Immature natural killer cell (primary cell): ENCODE measurements around the gene C6orf163. TPM values are rescaled to one million over a fixed set of nuclear protein-coding genes. Genes with fewer than 3 reads are reported as not detected.

ENCODE experiments used
- DNase-seq, 3 donors: peaks; one replicate each; pipeline ENCODE4 v3.0.0; 2022; ENCODE audit warnings: mixed read lengths in 1 of 3
- H3K27ac Mint-ChIP-seq, 6 donors: one replicate each; pipeline ENCODE4 v1.8.0; 2020; ENCODE audit warnings: mixed read lengths in 6 of 6, mild to moderate bottlenecking in 5 of 6, inconsistent platforms in 4 of 6, moderate library complexity in 3 of 6
- H3K27me3 Mint-ChIP-seq, 3 donors: one replicate each; pipeline ENCODE4 v1.8.0; 2020 to 2021; ENCODE audit warnings: low read depth in 3 of 3, mild to moderate bottlenecking in 3 of 3, mixed read lengths in 3 of 3, moderate library complexity in 3 of 3, inconsistent platforms in 1 of 3
- H3K36me3 Mint-ChIP-seq, 3 donors: one replicate each; pipeline ENCODE4 v1.8.0; 2020; ENCODE audit warnings: mixed read lengths in 3 of 3, inconsistent platforms in 2 of 3, mild to moderate bottlenecking in 2 of 3
- H3K4me1 Mint-ChIP-seq, 2 donors: one replicate each; pipeline ENCODE4 v1.8.0; 2020; ENCODE audit warnings: inconsistent platforms in 2 of 2, mild to moderate bottlenecking in 2 of 2, mixed read lengths in 2 of 2, moderate library complexity in 1 of 2
- H3K4me3 Mint-ChIP-seq, 5 donors: one replicate each; pipeline ENCODE4 v1.8.0; 2020; ENCODE audit warnings: mild to moderate bottlenecking in 5 of 5, mixed read lengths in 5 of 5, inconsistent platforms in 3 of 5, moderate library complexity in 3 of 5
- H3K9me3 Mint-ChIP-seq, 6 donors: one replicate each; pipeline ENCODE4 v1.8.0; 2020; ENCODE audit warnings: mild to moderate bottlenecking in 6 of 6, mixed read lengths in 6 of 6, inconsistent platforms in 4 of 6, moderate library complexity in 3 of 6
- polyA plus RNA-seq, 3 donors: library from polyadenylated mRNA; unstranded; fragments of 300-500 nt; fragmentation: Illumina TruSeq; gene quantifications; one replicate each; pipeline ENCODE4 v1.2.3, GENCODE V29; 2021

Gene C6orf163
- polyA plus RNA-seq, 3 donors from 2014 or later: 0.20 to 0.42 TPM; not detected in 1

DNA sequence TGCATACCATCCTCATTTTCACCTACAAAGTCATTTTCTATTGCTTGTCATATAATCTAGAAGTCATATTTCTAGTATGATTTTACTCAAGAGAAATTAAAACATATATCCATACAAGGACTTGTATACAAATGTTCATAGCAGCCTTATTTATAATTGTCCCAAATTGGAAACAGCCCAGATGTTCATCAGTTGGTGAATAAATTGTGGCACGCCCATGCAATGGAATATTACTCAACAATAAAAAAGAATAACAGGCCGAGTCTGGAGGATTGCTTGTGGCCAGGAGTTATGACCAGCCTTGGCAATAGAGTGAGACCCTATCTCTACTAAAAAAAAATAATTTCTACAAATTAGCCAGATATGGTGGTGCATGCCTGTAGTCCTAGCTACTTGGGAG is 28.8 kb downstream of the C6orf163 start:
- peaks cover 0 to 9% (median 0%) of the 10 kb centered on the region in 3 donors for H3K36me3 Mint-ChIP-seq
- H3K4me1 Mint-ChIP-seq: no peaks in the 10 kb centered on the region
- no peak for DNase-seq
- no peaks in the 10 kb centered on the region for H3K27me3 Mint-ChIP-seq
- no peak overlapping the region for H3K27ac Mint-ChIP-seq
- no peak overlapping the region for H3K4me3 Mint-ChIP-seq
- no peaks in the 10 kb centered on the region for H3K9me3 Mint-ChIP-seq

DNA sequence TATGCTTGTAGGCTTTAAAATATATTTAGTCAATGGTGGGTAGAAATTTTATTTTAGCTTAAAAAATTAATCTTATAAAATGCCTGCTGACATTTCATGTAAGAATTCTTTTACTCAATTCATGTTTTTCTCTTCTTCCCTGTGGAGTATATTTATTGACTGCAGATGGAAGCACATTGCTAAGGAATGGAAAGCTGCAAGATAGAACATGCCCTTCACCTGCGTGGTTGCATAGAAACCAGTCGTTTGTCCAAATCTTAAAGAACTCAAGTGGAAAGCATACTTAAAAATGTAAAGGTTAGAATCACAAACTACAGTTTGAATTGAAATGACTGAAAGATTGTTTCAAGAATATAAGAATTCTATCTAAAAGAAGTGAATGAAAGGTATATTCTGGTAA is 30.7 kb downstream of the C6orf163 start:
- peaks cover 0 to 3% (median 0%) of the 10 kb centered on the region in 3 donors for H3K27me3 Mint-ChIP-seq
- H3K4me1 Mint-ChIP-seq: no peaks in the 10 kb centered on the region
- DNase-seq: no peak
- H3K36me3 Mint-ChIP-seq: peaks cover 0 to 3% (median 0%) of the 10 kb centered on the region in 3 donors
- no peak overlapping the region for H3K27ac Mint-ChIP-seq
- no peaks in the 10 kb centered on the region for H3K9me3 Mint-ChIP-seq
- no peak overlapping the region for H3K4me3 Mint-ChIP-seq

DNA sequence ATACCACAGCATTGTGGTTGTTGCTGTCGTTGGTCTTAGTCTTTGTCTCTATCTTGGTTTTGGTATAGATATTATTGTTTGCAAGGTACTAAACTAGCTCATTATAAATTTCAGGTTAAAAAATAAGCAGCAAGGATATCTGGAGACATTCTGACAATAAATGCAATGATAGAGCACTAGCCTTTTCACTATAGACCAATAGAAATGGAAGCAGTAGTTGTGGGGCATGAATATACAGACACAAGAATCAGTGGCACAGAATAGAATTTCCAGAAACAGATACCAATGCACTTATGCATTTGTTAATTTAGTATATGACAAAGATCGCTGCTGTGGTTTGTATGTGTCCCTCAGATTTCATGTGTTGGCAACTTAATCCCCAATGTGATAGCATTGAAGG is 32.0 kb downstream of the C6orf163 start:
- no peaks in the 10 kb centered on the region for H3K36me3 Mint-ChIP-seq
- H3K9me3 Mint-ChIP-seq: no peaks in the 10 kb centered on the region
- no peaks in the 10 kb centered on the region for H3K4me1 Mint-ChIP-seq
- H3K27ac Mint-ChIP-seq: no peak overlapping the region
- H3K27me3 Mint-ChIP-seq: peaks cover 0 to 3% (median 0%) of the 10 kb centered on the region in 3 donors
- DNase-seq: no peak
- H3K4me3 Mint-ChIP-seq: no peak overlapping the region

DNA sequence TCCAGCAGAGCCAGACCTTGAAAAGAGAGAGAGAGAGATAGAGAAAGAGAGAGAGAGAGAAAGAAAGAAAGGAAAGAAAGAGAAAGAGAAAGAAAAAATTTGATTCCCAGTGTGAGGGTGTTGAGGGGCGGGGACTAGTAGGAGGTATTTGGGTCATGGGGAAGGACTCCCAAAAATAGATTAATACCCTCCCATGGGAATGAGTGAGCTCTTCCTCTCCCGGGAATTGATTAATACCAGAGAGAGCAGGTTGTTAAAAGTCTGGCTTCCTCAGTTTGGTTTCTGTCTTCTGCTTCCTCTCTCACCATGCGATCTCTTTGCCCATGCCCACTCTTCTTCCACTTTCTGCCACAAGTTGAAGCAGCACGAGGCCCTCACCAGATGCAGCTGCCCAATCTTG is 34.3 kb downstream of the C6orf163 start:
- Mint-ChIP-seq H3K36me3 (no peaks in the 10 kb centered on the region), H3K4me1 (no peaks in the 10 kb centered on the region), H3K4me3 (no peak overlapping the region), H3K27ac (peak overlapping the region in 1 of 6 donors; percentile 74), H3K27me3 (peaks cover 0 to 3% (median 0%) of the 10 kb centered on the region in 3 donors), H3K9me3 (no peaks in the 10 kb centered on the region)
- no peak for DNase-seq

DNA sequence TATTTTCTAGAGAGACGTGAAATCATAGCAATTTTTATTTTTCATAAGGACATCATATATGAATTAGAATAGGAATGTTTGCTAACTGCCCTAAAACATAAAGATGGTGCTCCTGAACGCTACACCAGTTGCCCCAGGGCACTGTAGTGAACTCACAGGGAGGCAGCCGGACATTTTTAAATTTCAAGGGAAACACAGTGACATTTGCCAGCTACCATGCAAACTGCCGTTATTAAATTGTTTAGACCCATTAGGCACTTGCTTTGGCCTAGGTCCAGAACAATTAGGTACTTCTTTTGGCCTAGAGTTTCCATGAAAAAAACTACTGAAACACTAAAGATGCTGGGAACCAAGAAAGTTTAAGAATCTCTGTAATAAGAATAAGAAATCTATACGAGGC is 38.2 kb downstream of the C6orf163 start:
- Mint-ChIP-seq H3K27me3 (peaks cover 0 to 6% (median 0%) of the 10 kb centered on the region in 3 donors), H3K27ac (no peak overlapping the region), H3K36me3 (no peaks in the 10 kb centered on the region), H3K4me3 (no peak overlapping the region), H3K4me1 (no peaks in the 10 kb centered on the region), H3K9me3 (no peaks in the 10 kb centered on the region)
- DNase-seq: no peak

DNA sequence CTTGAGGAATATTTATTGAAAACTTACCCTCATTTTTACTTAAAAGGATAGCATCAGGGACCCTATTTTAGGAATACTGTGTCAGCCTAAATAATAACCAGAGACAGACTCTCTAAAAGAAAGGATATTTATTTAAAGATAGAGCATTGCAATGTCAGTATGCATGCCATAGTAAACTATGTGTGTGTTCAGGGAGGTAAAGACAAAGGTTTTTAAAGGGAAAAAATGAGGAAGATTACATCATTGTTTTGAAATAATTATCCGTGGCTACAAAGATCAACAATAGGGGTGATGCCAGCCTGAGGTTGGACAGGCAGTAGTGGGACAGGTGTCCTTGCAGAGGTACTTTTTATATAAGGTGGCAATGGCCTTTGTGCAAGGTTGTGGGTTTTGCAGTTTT is 39.4 kb downstream of the C6orf163 start:
- Mint-ChIP-seq H3K27ac (no peak overlapping the region), H3K9me3 (no peaks in the 10 kb centered on the region), H3K27me3 (peaks cover 0 to 6% (median 0%) of the 10 kb centered on the region in 3 donors), H3K36me3 (no peaks in the 10 kb centered on the region), H3K4me1 (no peaks in the 10 kb centered on the region), H3K4me3 (no peak overlapping the region)
- DNase-seq: no peak

DNA sequence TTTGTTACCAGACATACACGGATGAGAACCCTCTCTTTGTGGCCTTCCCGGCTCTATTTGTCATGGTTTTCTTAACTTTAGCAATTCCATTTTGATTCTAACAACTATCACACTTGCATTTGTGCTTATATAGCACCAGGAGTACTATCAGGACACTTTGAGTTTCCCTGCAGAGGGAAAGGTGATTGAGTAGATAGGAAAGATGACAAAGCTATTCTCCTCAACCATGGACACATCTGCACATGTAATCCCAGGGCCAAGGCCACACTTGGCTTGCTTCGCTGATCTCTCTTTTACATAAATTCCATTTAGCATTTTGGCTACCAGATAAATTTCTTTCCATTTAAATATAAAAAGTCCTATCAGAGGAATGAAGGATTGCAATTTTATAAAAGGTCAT is 39.8 kb downstream of the C6orf163 start:
- no peak overlapping the region for H3K4me3 Mint-ChIP-seq
- H3K4me1 Mint-ChIP-seq: no peaks in the 10 kb centered on the region
- no peak for DNase-seq
- H3K36me3 Mint-ChIP-seq: no peaks in the 10 kb centered on the region
- H3K9me3 Mint-ChIP-seq: no peaks in the 10 kb centered on the region
- no peak overlapping the region for H3K27ac Mint-ChIP-seq
- H3K27me3 Mint-ChIP-seq: peaks cover 0 to 6% (median 0%) of the 10 kb centered on the region in 3 donors

DNA sequence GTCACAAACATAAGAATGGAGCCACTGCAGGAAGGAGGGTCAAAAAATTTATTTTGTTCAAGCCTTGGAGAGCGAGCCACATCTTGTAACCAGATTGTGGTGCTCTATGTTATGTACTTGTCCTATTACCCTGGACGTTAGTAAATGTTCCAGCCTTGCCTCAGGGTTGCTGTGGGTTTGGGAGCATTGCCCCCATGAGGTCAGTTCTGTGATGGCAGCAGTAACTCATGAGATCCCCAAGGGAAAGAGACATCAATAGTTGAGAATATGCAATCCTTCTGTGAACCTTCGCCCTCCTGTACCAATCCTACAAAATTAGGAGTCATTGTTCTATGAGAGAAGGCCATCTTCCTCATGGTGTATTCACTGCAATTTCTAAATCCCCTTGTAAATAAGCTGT is 46.7 kb downstream of the C6orf163 start:
- Mint-ChIP-seq H3K4me3 (no peak overlapping the region), H3K27me3 (peaks cover 0 to 3% (median 0%) of the 10 kb centered on the region in 3 donors), H3K9me3 (no peaks in the 10 kb centered on the region), H3K4me1 (peaks cover 0 to 4% of the 10 kb centered on the region in 2 donors), H3K36me3 (no peaks in the 10 kb centered on the region), H3K27ac (no peak overlapping the region)
- DNase-seq: no peak

DNA sequence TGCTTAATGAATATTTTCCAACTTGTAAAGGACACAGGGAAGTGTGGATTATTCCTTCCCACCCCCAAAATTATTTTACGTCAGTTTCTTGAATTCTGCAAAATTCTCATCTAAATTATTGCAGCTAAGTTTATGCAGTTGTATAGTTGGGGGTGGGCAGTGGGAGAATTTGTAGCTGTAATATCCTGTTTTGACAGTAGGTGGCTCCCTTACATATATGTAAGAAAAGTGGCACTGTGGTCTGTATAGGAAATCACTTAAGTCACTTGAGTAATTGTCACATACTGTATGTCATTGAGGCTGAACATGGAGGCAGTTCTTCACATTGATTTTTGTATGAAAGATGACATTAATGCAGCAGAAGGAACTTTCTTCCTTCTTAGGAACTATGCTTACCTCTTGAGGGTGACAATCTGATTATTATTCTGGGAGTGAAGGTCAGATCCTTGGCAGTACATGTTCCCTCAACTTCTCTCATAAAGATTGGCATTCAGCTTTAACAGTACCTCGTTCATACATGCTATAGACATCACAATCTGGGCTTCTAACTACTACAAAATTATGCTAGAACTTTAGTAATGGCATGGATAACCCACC is 48.5 kb downstream of the C6orf163 start:
- H3K4me1 Mint-ChIP-seq: peaks cover 0 to 4% of the 10 kb centered on the region in 2 donors
- H3K36me3 Mint-ChIP-seq: peaks cover 0 to 3% (median 0%) of the 10 kb centered on the region in 3 donors
- no peak overlapping the region for H3K4me3 Mint-ChIP-seq
- H3K27ac Mint-ChIP-seq: no peak overlapping the region
- H3K9me3 Mint-ChIP-seq: no peaks in the 10 kb centered on the region
- peak; percentile 49 to 59 (median 56) for DNase-seq
- peaks cover 0 to 1% (median 0%) of the 10 kb centered on the region in 3 donors for H3K27me3 Mint-ChIP-seq

DNA sequence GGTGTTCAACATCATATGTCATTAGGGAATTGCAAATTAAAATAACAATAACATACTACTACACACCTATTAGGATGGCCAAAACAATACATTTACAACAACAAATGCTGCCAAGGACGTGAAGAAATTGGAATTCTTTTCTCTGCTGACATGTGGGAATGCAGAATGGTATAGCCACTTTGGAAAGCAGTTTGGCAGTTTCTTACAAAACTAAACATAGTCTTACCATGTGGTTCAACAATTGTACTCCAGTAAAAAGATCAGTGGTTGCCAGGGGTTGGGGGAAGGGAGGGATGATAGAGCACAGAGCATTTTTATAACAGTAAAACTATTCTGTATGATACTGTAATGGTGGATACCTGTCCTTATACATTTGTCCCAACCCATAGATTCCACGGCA is 50.8 kb downstream of the C6orf163 start:
- Mint-ChIP-seq H3K9me3 (no peaks in the 10 kb centered on the region), H3K4me3 (no peak overlapping the region), H3K36me3 (peaks cover 0 to 7% (median 0%) of the 10 kb centered on the region in 3 donors), H3K27ac (no peak overlapping the region), H3K27me3 (peaks cover 0 to 1% (median 0%) of the 10 kb centered on the region in 3 donors), H3K4me1 (peaks cover 0 to 4% of the 10 kb centered on the region in 2 donors)
- no peak for DNase-seq

DNA sequence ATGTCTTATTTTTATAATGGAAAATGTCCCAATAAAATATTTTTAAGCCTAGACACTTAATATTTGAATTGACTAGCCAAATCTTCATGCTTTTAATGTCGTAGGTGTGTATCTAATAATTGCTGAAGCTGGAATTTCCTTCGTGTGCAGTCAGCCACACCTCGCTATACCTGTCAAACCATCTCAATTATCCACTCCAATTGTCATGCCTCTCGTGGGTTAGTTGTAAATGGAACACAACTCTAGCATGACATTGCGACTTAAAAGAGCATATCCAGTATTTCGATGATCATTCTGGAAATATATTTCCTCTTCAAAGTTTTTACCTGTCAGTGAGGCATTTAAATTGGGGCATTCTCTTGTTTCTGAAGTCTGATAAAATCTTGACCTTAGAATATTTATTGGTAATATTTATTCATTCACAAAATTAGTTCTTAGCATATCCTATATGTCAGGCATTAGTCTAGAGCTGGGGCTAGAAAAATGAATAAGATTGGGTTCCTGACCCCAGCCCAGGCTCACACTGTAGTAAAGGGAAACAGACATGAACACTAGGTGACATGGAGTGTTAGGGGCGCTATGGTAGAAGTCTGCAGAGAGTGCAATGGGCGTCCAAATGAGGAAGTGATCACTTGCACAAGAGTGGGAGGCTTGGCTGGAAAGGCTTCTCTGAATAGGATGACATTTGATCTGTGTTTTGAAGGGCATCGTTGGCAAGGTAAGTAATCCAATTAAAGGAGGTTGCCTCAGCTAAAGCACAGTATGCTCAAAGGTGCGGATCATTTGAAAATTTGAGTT is 52.2 kb downstream of the C6orf163 start:
- H3K9me3 Mint-ChIP-seq: no peaks in the 10 kb centered on the region
- H3K4me3 Mint-ChIP-seq: no peak overlapping the region
- peaks cover 0 to 4% of the 10 kb centered on the region in 2 donors for H3K4me1 Mint-ChIP-seq
- H3K27ac Mint-ChIP-seq: peak overlapping the region in 1 of 6 donors; percentile 9
- peaks cover 0 to 1% (median 0%) of the 10 kb centered on the region in 3 donors for H3K27me3 Mint-ChIP-seq
- H3K36me3 Mint-ChIP-seq: peaks cover 0 to 7% (median 0%) of the 10 kb centered on the region in 3 donors
- DNase-seq: no peak

DNA sequence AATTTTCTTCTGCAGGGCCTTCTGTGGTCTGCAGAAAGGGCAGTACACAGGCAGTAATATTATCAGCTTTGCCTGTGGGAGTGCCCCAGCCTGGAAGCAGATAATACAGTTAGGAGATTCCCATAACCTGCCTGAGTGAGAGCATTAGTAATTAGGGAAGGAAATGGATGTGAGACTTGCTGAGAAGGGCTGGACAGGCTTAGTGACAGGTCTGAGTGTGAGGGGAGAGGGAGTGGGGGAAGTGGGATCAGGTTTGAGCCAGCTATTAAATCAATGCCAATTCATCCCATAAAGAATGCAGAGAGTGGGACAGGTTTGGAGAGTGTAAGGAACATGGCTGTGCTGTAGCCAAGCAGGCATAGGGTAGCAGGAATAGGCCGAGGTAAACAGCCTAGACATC is 53.0 kb downstream of the C6orf163 start:
- H3K4me3 Mint-ChIP-seq: no peak overlapping the region
- no peak for DNase-seq
- peaks cover 0 to 4% of the 10 kb centered on the region in 2 donors for H3K4me1 Mint-ChIP-seq
- peaks cover 0 to 7% (median 0%) of the 10 kb centered on the region in 3 donors for H3K36me3 Mint-ChIP-seq
- peaks cover 0 to 1% (median 0%) of the 10 kb centered on the region in 3 donors for H3K27me3 Mint-ChIP-seq
- H3K27ac Mint-ChIP-seq: no peak overlapping the region
- H3K9me3 Mint-ChIP-seq: no peaks in the 10 kb centered on the region

DNA sequence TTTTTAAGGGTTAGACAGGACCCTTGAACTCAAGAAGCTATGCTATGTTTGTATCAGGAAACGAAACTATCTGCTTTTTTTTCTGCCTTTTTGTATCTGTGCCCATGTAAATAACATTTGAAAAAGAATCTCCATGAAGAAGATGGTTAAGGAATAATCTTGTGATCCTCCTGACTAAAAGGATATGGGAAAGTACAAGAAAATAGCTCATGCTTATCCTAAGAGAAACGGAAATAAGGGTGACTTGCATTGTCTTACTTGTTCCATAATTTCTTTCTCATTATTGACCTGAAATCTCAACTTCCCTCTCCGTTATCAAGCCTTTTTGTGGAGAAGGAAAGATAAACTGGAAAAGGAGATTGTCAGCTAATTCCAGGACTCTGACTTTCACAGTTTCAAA is 57.2 kb downstream of the C6orf163 start:
- H3K4me3 Mint-ChIP-seq: no peak overlapping the region
- peaks cover 3 to 5% (median 3%) of the 10 kb centered on the region in 3 donors for H3K27me3 Mint-ChIP-seq

DNA sequence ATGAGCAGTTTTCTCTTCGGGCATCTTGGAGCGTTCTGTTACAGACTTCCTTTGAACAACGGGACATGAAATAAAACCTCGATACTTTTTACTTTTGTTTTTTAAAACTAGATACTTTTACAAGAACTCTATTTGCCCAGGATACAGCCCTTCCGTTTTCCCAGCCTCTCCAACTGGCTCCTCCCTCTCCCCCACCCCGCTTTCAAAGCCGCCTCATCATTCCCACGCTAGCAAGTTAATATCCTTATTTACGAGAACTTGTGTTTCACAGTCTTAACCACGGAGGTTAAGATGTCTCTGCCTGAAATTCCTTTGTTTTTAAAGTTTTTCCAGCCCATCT is 62.9 kb downstream of the C6orf163 start:
- Mint-ChIP-seq H3K27me3 (peaks cover 8 to 22% (median 20%) of the 10 kb centered on the region in 3 donors), H3K36me3 (no peaks in the 10 kb centered on the region), H3K27ac (peak overlapping the region; percentile 17 to 69 (median 34)), H3K4me3 (peak overlapping the region; percentile 83 to 88 (median 87)), H3K9me3 (no peaks in the 10 kb centered on the region), H3K4me1 (peaks cover 8 to 15% of the 10 kb centered on the region in 2 donors)
- no peak for DNase-seq

More for the DNA sequence above, 57.2 kb downstream of the C6orf163 start:
- DNase-seq: no peak
- H3K9me3 Mint-ChIP-seq: no peaks in the 10 kb centered on the region
- H3K27ac Mint-ChIP-seq: no peak overlapping the region
- H3K36me3 Mint-ChIP-seq: peaks cover 0 to 7% (median 0%) of the 10 kb centered on the region in 3 donors
- H3K4me1 Mint-ChIP-seq: no peaks in the 10 kb centered on the region
